Astrocyte (in vitro differentiated cells and primary cell): ENCODE measurements around the gene SNCB. TPM values are rescaled to one million over a fixed set of nuclear protein-coding genes. Genes with fewer than 3 reads are reported as not detected.

Experiments used
- DNase-seq: peaks from one replicate; pipeline ENCODE4 v3.0.0-alpha.2; 2010; ENCODE audit warnings: low read depth
- FAIRE-seq: peaks from 2 replicates; lab custom pipeline; 2011; peaks lifted over from hg19 to GRCh38; lab: Jason Lieb, UNC
- H2AFZ ChIP-seq: 2 replicates; pipeline ENCODE4 v1.6.0; 2012; ENCODE audit warnings: low read depth, low read length, inconsistent platforms
- H3K27ac ChIP-seq: 2 replicates; pipeline ENCODE4 v1.5.1; 2011; ENCODE audit warnings: low read depth, low read length, inconsistent platforms
- H3K27me3 ChIP-seq: 2 replicates; pipeline ENCODE4 v1.6.0; 2011; ENCODE audit warnings: low read length, inconsistent platforms; ENCODE audit not compliant: insufficient read depth
- H3K36me3 ChIP-seq: 2 replicates; pipeline ENCODE4 v1.5.1; 2011; ENCODE audit warnings: low read length, inconsistent platforms; ENCODE audit not compliant: insufficient read depth
- H3K4me1 ChIP-seq: 2 replicates; pipeline ENCODE4 v1.5.1; 2011; ENCODE audit warnings: low read length, inconsistent platforms; ENCODE audit not compliant: insufficient read depth
- H3K4me2 ChIP-seq: 2 replicates; pipeline ENCODE4 v1.6.0; 2012; ENCODE audit warnings: low read length, inconsistent platforms
- H3K4me3 ChIP-seq: 2 replicates; pipeline ENCODE4 v1.5.1; 2011; ENCODE audit warnings: low read depth, mild to moderate bottlenecking, low read length, inconsistent platforms; ENCODE audit not compliant: insufficient read depth
- H3K79me2 ChIP-seq: 2 replicates; pipeline ENCODE4 v1.6.0; 2012; ENCODE audit warnings: mild to moderate bottlenecking, low read length, inconsistent platforms; ENCODE audit not compliant: insufficient read depth
- H3K9ac ChIP-seq: 2 replicates; pipeline ENCODE4 v1.6.0; 2012; ENCODE audit warnings: mild to moderate bottlenecking, low read length, inconsistent platforms
- H3K9me3 ChIP-seq: 2 replicates; pipeline ENCODE4 v1.5.1; 2012; ENCODE audit warnings: low read depth, mild to moderate bottlenecking, low read length, inconsistent platforms; ENCODE audit not compliant: insufficient read depth
- H4K20me1 ChIP-seq: 2 replicates; pipeline ENCODE4 v1.6.0; 2012; ENCODE audit warnings: low read length, inconsistent platforms; ENCODE audit not compliant: insufficient read depth
- H3K27ac Mint-ChIP-seq: one replicate; pipeline ENCODE4 v1.8.0; 2021; ENCODE audit warnings: mild to moderate bottlenecking, mixed read lengths; ENCODE audit not compliant: unreplicated experiment
- H3K27me3 Mint-ChIP-seq: one replicate; pipeline ENCODE4 v1.8.0; 2021; ENCODE audit warnings: low read depth, mixed read lengths; ENCODE audit not compliant: unreplicated experiment
- H3K36me3 Mint-ChIP-seq: one replicate; pipeline ENCODE4 v1.8.0; 2021; ENCODE audit warnings: low read depth, mixed read lengths; ENCODE audit not compliant: unreplicated experiment
- H3K4me1 Mint-ChIP-seq: one replicate; pipeline ENCODE4 v1.8.0; 2021; ENCODE audit warnings: low read depth, mixed read lengths; ENCODE audit not compliant: unreplicated experiment
- H3K4me3 Mint-ChIP-seq: one replicate; pipeline ENCODE4 v1.8.0; 2021; ENCODE audit warnings: mild to moderate bottlenecking, moderate library complexity, mixed read lengths; ENCODE audit not compliant: unreplicated experiment
- H3K9me3 Mint-ChIP-seq: one replicate; pipeline ENCODE4 v1.8.0; 2021; ENCODE audit warnings: mild to moderate bottlenecking, mixed read lengths; ENCODE audit not compliant: unreplicated experiment
- CTCF ChIP-seq: IDR thresholded peaks from 2 replicates; pipeline ENCODE4 v1.5.1; 2011; ENCODE audit warnings: low read depth, mild to moderate bottlenecking, inconsistent platforms, low read length, moderate library complexity; ENCODE audit not compliant: insufficient read depth
- EZH2 ChIP-seq: IDR thresholded peaks from 2 replicates; pipeline ENCODE4 v1.6.1; 2012; ENCODE audit warnings: mild to moderate bottlenecking, low read length, inconsistent platforms; ENCODE audit not compliant: insufficient read depth
- total RNA-seq: library from RNA; stranded (reverse); gene quantifications from 2 replicates; pipeline ENCODE4 v1.2.1, GENCODE V29; 2021

Gene SNCB
- total RNA-seq, 1 donor from 2014 or later = 3.4 TPM

- H3K4me1 Mint-ChIP-seq = no peaks in the 10 kb centered on the region
- Histone ChIP-seq H3K4me2 (peak overlapping the region; percentile 32), H3K4me1 (peaks cover 2% of the 10 kb centered on the region), H3K9me3 (no peaks in the 10 kb centered on the region), H2AFZ (no peak overlapping the region), H3K9ac (no peak overlapping the region), H3K79me2 (no peaks in the 10 kb centered on the region), H3K27me3 (peaks cover 27% of the 10 kb centered on the region), H3K27ac (no peak overlapping the region), H3K36me3 (no peaks in the 10 kb centered on the region), H4K20me1 (no peaks in the 10 kb centered on the region), H3K4me3 (no peak overlapping the region)
- peak; percentile 5 for FAIRE-seq
- no peak for TF ChIP-seq EZH2
- TF ChIP-seq CTCF = peak; percentile 62
- no peak overlapping the region for H3K4me3 Mint-ChIP-seq
- no peak overlapping the region for H3K27ac Mint-ChIP-seq
- peaks cover 45% of the 10 kb centered on the region for H3K27me3 Mint-ChIP-seq
- H3K36me3 Mint-ChIP-seq = peaks cover 1% of the 10 kb centered on the region
- peaks cover 4% of the 10 kb centered on the region for H3K9me3 Mint-ChIP-seq
- no peak for DNase-seq
These were observed 45.5 kb upstream of the SNCB start for GRCh38 chr5:176675676-176676360.

- Histone ChIP-seq H2AFZ (no peak overlapping the region), H4K20me1 (no peaks in the 10 kb centered on the region), H3K9me3 (no peaks in the 10 kb centered on the region), H3K79me2 (no peaks in the 10 kb centered on the region), H3K27me3 (peaks cover 25% of the 10 kb centered on the region), H3K36me3 (no peaks in the 10 kb centered on the region), H3K4me3 (no peak overlapping the region), H3K4me2 (no peak overlapping the region), H3K9ac (no peak overlapping the region), H3K4me1 (peaks cover 2% of the 10 kb centered on the region), H3K27ac (no peak overlapping the region)
- no peak for TF ChIP-seq CTCF
- no peak for TF ChIP-seq EZH2
- Mint-ChIP-seq H3K36me3 (peaks cover 1% of the 10 kb centered on the region), H3K9me3 (peaks cover 4% of the 10 kb centered on the region), H3K27ac (no peak overlapping the region), H3K4me1 (no peaks in the 10 kb centered on the region), H3K4me3 (no peak overlapping the region), H3K27me3 (peaks cover 51% of the 10 kb centered on the region)
- DNase-seq (no peak), FAIRE-seq (no peak)
These were observed 44.5 kb upstream of the SNCB start for GRCh38 chr5:176674799-176675198.
